Medulla oblongata (tissue), 1 donor: ENCODE measurements around the gene CHD9.
"Not testable (repeated sequence)": the region's sequence is repeated elsewhere in the genome, so short reads cannot be mapped to it uniquely, and the experiment has no call there.

Experiments used
- DNase-seq: peaks from one replicate; pipeline ENCODE4 v3.0.0-alpha.2; 2015; ENCODE audit errors: extremely low spot score

CHD9 gene

GRCh38 chr16:53281859-53282258, 227.1 kb downstream of the CHD9 start:
- no peak for DNase-seq

DNA sequence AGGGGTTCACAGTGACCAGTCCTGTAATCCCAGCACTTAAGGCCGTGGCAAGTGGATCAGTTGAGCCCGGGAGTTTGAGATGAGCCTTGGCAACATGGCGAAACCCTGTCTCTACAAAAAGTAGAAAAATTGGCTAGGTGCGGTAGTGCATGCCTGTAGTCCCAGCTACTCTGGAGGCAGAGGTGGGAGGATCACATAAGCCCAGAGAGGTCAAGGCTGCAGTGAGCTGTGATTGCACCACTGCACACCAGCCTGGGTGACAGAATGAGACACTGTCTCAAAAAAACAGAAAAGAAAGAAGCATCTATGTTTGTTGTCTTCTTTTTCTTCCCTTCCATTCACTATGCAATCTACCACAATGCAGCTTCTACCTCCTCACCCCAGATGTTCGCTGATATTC, 227.5 kb downstream of the CHD9 start:
- no peak for DNase-seq

DNA sequence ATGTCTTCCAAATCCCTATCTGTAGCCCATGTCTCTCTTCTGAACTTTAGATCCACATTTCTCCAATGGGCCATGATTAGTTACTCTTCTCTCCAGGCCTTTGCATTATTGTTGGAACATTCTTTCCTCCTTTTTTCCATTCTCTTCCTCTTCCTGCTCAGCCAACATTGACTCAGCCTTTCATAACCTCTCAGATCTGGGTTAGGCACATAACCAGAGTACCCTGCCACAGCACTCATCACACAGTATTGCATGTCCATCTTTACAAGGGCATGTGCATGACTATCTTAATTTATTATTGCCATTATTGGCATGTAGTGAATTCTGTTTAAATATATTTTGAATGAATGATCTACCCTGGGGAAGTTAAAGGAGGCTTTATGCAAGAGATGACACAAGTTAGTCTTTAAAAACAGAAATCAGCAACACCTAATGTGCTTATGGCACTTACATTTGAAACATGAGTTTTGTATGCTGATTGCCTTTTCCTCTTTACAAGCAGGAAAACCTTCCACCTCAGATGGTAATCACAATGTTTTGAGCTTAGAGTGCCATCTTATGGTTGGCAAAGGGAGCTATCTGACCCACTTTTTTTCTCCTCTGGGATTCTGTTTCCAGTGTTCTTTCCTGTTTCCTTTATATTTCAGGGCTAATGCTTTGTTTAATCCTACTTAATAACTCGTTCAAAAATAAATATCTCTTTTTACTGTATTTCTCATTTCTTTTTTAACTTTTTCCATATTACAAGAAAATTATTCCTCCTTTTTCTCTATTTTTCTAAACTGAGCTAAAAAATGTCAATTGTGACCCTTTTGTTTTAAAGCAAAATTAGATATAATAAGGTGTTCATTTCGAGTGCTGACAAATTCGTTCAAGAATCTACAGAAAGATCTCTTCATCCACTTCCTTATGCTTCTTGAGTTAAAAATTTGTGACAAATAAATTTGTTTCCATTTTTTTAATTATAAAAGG, 228.5 kb downstream of the CHD9 start:
- DNase-seq = peak; percentile 73

- DNase-seq = no peak
These were observed 230.4 kb downstream of the CHD9 start for GRCh38 chr16:53285236-53285635.

DNA sequence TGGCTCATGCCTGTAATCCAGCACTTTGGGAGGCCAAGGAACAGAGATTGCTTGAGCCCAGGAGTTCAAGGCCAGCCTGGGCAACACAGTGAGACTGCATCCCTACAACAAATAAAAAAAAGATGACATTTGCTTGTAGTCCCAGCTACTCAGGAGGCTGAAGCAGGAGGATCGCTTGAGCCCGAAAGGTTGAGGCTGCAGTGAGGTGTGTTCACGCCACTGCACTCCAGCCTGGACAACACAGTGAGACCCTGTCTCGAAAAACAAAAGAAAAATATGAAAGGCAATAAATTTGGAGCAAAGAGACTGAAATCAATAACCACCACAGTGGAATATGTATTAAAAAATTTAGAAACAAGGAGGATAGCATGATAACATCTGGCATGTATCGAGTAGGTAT, 235.7 kb downstream of the CHD9 start:
- DNase-seq = no peak

DNA sequence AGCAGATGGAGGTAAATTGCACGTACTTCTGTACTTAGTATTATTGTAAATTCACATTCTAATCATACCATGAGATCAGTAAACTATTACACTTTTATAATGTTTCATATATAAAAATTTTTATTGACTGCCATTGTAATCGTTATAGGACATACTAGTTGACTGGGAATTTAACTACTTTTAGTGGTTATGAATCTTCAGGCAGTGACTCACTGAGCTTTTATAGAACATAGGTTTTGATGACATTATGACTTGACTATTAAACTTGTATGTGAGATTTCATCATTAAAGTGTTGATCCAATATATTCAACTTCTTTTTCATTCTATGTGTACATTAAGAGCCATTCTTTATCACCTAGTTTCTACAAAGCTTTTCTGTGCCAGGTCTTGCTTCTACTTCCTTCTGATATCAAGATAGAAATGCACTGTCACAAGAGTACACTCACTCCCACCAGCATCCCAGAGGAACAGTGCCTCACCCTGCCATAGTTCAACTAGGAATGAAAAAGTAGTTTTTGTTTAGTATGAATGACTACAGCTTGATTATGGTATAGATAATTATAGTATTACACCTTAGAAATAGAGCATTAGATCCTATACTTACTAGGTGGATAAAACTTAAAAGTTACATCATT, 237.1 kb downstream of the CHD9 start:
- no peak for DNase-seq

GRCh38 chr16:53297477-53297876, 242.7 kb downstream of the CHD9 start:
- DNase-seq = peak; percentile 44

DNA sequence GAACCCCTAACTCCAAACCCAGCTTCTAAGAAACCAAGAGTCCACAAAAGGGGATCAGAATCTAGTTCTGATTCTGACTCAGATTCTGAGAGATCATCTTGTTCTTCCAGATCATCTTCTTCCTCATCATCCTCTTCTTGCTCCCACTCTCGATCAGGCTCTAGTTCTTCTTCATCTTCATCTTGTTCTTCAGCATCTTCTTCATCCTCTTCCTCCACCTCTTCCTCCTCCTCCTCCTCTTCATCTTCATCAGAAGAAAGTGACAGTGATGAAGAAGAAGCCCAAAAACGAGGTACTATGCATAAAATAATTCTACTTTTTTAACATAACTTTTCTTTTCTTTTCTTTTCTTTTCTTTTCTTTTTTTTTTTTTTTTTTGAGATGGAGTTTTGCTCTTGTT, 249.5 kb downstream of the CHD9 start:
- DNase-seq = no peak

- no peak for DNase-seq
These were observed 251.0 kb downstream of the CHD9 start for GRCh38 chr16:53305743-53306142.

DNA sequence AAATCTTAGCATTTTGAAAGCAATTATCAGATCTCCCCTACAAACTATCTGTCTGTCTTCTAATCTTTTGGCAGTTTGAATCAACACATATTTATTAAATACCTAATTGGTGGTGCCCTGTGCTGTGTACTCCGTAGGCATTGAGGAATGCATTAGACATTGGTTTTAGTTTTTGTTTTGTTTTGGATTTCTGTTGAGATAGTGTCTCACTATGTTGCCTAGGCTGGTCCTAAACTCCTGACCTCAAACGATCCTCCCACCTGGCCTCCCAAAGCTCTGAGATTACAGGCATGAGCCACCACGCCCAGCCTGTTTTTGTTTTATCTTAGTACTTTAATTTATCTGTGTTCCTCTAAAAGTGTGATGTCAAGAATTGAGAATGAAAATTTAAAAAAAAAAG, 254.7 kb downstream of the CHD9 start:
- DNase-seq = no peak

GRCh38 chr16:53320992-53321391, 266.2 kb downstream of the CHD9 start:
- DNase-seq = no peak

DNA sequence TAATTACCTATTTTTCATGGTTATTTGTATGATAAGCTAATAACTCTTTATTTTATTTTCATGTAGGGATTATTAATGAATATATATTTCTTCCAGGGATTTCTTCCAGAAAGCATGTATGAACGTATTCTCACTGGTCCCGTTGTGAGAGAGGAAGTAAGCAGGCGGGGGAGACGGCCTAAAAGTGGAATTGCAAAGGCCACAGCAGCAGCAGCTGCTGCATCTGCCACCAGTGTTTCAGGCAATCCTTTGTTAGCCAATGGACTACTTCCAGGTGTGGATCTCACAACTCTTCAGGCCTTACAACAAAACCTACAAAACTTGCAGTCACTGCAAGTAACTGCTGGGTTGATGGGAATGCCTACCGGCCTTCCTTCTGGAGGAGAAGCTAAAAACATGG, 269.1 kb downstream of the CHD9 start:
- no peak for DNase-seq

GRCh38 chr16:53330991-53331390, 276.2 kb downstream of the CHD9 start:
- not testable (repeated sequence) for DNase-seq

DNA sequence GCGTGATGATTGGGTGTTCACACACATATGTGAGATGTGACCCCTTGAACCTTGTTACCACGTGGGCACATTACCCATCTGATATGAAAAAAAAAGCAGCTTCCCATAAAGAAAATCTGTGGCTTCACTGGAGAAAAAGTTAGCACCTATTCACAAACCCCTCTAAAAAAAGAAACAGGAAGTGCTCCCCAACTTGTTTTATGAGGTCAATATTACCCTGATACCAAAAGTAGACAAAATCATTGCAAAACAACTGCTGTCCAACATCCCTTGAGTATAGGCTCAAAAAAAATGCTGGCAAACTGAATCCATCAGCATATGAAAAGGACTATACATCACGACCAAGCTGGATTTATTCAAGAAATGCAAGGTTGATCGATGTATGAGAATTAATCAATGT, 279.8 kb downstream of the CHD9 start:
- DNase-seq = no peak

GRCh38 chr16:53337294-53337693, 282.5 kb downstream of the CHD9 start:
- DNase-seq = no peak

GRCh38 chr16:53341792-53342191, 287.0 kb downstream of the CHD9 start:
- DNase-seq = no peak

- DNase-seq = no peak
These were observed 300.3 kb downstream of the CHD9 start for GRCh38 chr16:53355064-53355463.

GRCh38 chr16:53356478-53357207, 301.9 kb downstream of the CHD9 start:
- no peak for DNase-seq

- DNase-seq = no peak
These were observed 302.4 kb downstream of the CHD9 start for GRCh38 chr16:53357208-53357586.

DNA sequence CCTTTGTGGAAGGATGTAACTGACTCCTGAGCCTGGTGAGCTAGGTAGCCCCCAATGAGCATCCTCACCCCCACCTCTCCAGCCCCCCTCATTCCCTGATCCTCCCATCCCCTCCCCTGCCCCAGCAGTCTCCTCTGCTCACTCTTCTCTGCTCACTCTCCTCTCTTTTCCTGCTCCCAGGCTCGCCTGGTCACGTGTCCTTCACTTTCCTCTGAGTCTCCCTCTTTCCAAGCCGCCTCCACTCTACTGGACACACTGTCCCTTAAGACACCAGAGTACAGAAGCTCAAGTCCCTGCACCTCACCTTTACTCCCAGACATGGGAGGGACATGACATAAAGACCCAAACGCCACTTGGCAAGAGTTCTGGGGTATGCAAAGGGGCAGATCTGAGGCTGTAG, 303.2 kb downstream of the CHD9 start:
- no peak for DNase-seq

GRCh38 chr16:53358884-53359283, 304.1 kb downstream of the CHD9 start:
- no peak for DNase-seq

DNA sequence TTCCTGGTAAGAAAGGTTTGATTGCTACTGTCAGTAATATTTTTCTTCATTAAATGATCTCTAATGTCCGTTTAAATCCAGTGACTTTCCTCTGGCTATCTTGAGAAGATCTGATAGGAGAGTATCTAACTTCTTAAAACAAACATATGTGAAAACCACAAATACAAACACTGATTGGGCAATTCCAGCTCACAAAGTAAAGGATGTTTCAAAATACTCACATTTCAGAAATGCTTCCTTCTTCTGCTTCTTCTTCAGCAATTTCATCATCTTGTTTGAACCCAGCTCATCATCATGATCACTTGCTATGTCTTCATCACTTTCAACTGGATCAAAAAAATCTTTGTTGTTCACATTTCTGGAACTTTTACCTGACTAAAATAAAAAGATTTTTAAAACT, 315.1 kb downstream of the CHD9 start:
- DNase-seq = peak; percentile 26

DNA sequence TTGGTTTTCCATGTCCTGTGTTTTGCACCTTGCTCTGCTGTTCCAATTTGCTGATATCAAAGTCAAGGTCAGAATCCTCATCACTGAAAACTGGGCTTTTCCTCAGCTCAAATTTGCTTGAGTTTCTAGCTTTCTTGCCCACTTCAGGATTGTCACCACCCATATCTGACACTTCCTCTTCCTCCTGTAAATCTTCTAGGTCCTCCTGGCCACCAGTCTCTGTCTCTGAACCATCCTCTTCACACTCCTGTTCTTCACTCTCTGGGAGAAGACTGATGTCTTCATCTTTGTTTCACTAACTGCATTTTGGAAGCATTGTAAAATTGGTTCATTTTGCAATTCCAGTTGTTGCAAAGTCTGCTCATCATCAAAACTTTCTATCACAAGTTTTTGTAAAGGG, 316.0 kb downstream of the CHD9 start:
- no peak for DNase-seq
